Esophagus muscularis mucosa (tissue), 4 donors: Measurements from ENCODE around the gene THRB. TPM values are rescaled to one million over a fixed set of nuclear protein-coding genes. Genes with fewer than 3 reads are reported as not detected.
A peak's percentile ranks its signal among the peaks of the same experiment; 100 is the strongest.

Source experiments
- DNase-seq: peaks from one replicate; pipeline ENCODE4 v3.0.0-alpha.2; 2017; ENCODE audit errors: extremely low spot score
- H3K27ac ChIP-seq, 4 donors: fragments of 200-600 bp; sonication (generic); replicated peaks in 1 of 4; 1 replicate in 3 of 4; 2 replicates in 1 of 4; pipeline ENCODE4 v1.5.1; 2016 to 2019; ENCODE audit warnings: mild to moderate bottlenecking in 1 of 4
- H3K27me3 ChIP-seq, 4 donors: fragments of 200-600 bp; sonication (generic); one replicate each; pipeline versions ENCODE4 v1.5.1 to v1.6.0; 2016 to 2019
- H3K36me3 ChIP-seq, 4 donors: fragments of 200-600 bp; sonication (generic); one replicate each; pipeline ENCODE4 v1.5.1; 2016 to 2019
- H3K4me1 ChIP-seq, 4 donors: fragments of 200-600 bp; sonication (generic); one replicate each; pipeline ENCODE4 v1.5.1; 2016 to 2019
- H3K4me3 ChIP-seq, 4 donors: fragments of 200-600 bp; sonication (generic); 1 replicate in 2 of 4; 2 replicates in 2 of 4; pipeline ENCODE4 v1.5.1; 2016 to 2019; ENCODE audit warnings: mild to moderate bottlenecking in 4 of 4, moderate library complexity in 1 of 4
- H3K9me3 ChIP-seq, 4 donors: fragments of 200-600 bp; sonication (generic); 1 replicate in 3 of 4; 2 replicates in 1 of 4; pipeline ENCODE4 v1.5.1; 2016 to 2019
- EP300 ChIP-seq: sonication (generic); formaldehyde crosslinking; IDR thresholded peaks from one replicate; pipeline ENCODE4 v1.6.1; 2017; ENCODE audit warnings: antibody characterized with exemption
- POLR2A ChIP-seq: fragments of 450-650 bp; IDR thresholded peaks from one replicate; pipeline ENCODE4 v1.6.1; 2017; ENCODE audit warnings: antibody characterized with exemption, moderate library complexity, mild to moderate bottlenecking, low read depth
- POLR2AphosphoS5 ChIP-seq, 2 donors: sonication (generic); formaldehyde crosslinking; IDR thresholded peaks; one replicate each; pipeline ENCODE4 v1.6.1; 2017; ENCODE audit warnings: antibody characterized with exemption in 2 of 2
- WGBS: methylation state at CpG from one replicate; pipeline ENCODE4 v1.1.5; 2018; 5-methylcytosine and 5-hydroxymethylcytosine counted together
- intact Hi-C: fragments of 100-400 bp; cut with DNase I; formaldehyde crosslinking; loops from one replicate; pipeline ENCODE4 v1.15.1; 2023
- total RNA-seq, 4 donors: library from RNA; depleted of rRNA; stranded (reverse); fragments of >200 nt; gene quantifications; one replicate each; pipeline versions ENCODE4 v1.1.0 to v1.2.1, GENCODE V29; 2016
- TF ChIP-seq, protein P1 (sequence below), 3 experiments: fragments of 200-600 bp in 2 of 3; fragments of 450-650 bp in 1 of 3; sonication (generic) in 2 of 3; IDR thresholded peaks; one replicate each; pipeline ENCODE4 v1.5.1; 2017 to 2019; ENCODE audit warnings: antibody characterized with exemption in 3 of 3, mild to moderate bottlenecking in 2 of 3, moderate library complexity in 1 of 3

THRB gene
- total RNA-seq, 4 donors from 2014 or later, result 31.5 to 68.6 (median 39.3) TPM

DNA sequence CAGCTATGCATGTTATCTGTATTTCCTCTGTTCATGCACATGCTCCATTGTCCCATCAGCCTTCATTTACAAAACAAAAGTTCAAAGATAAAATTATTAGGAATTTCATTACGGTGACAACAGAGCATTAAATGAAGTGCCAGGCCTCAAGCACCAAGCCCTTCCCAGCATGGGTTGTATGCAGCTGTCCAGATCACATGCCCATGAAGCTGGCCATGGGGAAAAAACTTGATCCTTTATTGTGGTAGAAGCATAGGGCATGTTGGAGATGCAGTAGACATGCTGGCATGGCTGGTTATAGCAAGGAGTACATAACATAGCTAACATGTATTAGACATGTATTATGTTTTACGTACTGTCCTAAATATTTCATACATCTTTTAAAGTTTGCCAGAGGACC lies 4.1 kb upstream of the THRB start:
- peaks cover 8 to 19% (median 16%) of the 10 kb centered on the region in 4 donors for H3K4me1 ChIP-seq
- intact Hi-C loops, result loop anchor here (5.0 kb wide), 3 partner anchors 136 to 501 kb away; no protein-coding TSS in a partner anchor
- 95% methylated on average over 2 of the region's 2 CpGs for WGBS

DNA sequence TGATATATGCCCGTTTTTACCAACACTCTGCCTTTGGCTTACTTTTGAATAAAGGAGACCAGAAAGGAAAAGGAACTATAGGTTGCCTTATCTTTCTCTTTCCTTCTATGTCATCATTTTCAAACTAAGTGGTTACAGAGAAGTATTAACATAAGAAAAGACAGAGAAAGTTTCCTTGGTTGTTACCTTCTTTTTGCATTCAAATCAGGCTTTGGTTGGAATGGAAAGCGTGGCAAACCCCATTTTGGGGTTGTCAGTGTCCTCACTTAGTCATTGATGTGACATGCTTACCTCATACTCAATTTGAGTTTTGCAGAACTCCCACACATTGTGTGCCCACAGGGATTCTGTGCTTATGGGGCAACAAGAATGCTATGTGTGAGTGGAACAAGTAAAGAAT lies 3.7 kb upstream of the THRB start:
- intact Hi-C loops, result loop anchor here (5.0 kb wide), 3 partner anchors 136 to 501 kb away; no protein-coding TSS in a partner anchor
- DNase-seq, result no peak
- H3K27ac ChIP-seq, result no peak overlapping the region
- H3K4me1 ChIP-seq, result peaks cover 8 to 21% (median 17%) of the 10 kb centered on the region in 4 donors
- WGBS, result 85% methylated on average over 2 of the region's 2 CpGs
- no peaks in the 10 kb centered on the region for H3K36me3 ChIP-seq
- no peak overlapping the region for H3K4me3 ChIP-seq
- TF ChIP-seq POLR2AphosphoS5 (IDR thresholded peaks at IDR 0.05) (no peak), POLR2A (no peak), EP300 (no peak)
- TF ChIP-seq, protein P1, sequence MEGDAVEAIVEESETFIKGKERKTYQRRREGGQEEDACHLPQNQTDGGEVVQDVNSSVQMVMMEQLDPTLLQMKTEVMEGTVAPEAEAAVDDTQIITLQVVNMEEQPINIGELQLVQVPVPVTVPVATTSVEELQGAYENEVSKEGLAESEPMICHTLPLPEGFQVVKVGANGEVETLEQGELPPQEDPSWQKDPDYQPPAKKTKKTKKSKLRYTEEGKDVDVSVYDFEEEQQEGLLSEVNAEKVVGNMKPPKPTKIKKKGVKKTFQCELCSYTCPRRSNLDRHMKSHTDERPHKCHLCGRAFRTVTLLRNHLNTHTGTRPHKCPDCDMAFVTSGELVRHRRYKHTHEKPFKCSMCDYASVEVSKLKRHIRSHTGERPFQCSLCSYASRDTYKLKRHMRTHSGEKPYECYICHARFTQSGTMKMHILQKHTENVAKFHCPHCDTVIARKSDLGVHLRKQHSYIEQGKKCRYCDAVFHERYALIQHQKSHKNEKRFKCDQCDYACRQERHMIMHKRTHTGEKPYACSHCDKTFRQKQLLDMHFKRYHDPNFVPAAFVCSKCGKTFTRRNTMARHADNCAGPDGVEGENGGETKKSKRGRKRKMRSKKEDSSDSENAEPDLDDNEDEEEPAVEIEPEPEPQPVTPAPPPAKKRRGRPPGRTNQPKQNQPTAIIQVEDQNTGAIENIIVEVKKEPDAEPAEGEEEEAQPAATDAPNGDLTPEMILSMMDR (IDR thresholded peaks at IDR 0.05), result no peak
- H3K27me3 ChIP-seq, result no peaks in the 10 kb centered on the region
- H3K9me3 ChIP-seq, result no peaks in the 10 kb centered on the region

More for the DNA sequence above, 4.1 kb upstream of the THRB start:
- TF ChIP-seq, protein P1 (IDR thresholded peaks at IDR 0.05), result no peak
- no peak for TF ChIP-seq POLR2AphosphoS5 (IDR thresholded peaks at IDR 0.05)
- TF ChIP-seq POLR2A, result no peak
- TF ChIP-seq EP300, result no peak
- no peak for DNase-seq
- Histone ChIP-seq H3K4me3 (no peak overlapping the region), H3K36me3 (no peaks in the 10 kb centered on the region), H3K9me3 (no peaks in the 10 kb centered on the region), H3K27me3 (no peaks in the 10 kb centered on the region), H3K27ac (no peak overlapping the region)

DNA sequence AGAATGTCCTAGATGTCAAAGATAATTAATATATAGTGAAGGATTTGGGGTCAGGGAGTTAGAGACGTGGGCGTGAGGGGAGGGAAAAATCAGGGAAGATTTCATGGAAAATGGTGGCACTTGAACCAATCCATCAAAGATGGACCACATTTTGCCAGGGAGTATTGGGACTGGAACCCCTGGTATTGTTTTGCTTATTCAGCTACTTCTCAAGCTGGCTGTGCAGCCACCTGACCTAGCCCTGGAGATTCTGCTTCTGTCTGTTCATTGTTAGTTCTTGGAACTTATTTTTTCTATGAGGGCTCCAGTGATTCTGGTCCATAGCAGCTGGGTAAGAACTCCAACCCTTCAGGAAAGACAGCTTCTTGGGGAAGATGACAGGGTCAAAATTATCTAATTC lies 3.3 kb upstream of the THRB start:
- TF ChIP-seq EP300, result no peak
- TF ChIP-seq, protein P1 (IDR thresholded peaks at IDR 0.05), result no peak
- TF ChIP-seq POLR2A, result no peak
- TF ChIP-seq POLR2AphosphoS5 (IDR thresholded peaks at IDR 0.05), result no peak
- H3K27ac ChIP-seq, result no peak overlapping the region
- intact Hi-C loops, result loop anchor here (5.0 kb wide), 3 partner anchors 136 to 501 kb away; no protein-coding TSS in a partner anchor
- no peak overlapping the region for H3K4me3 ChIP-seq
- H3K36me3 ChIP-seq, result no peaks in the 10 kb centered on the region
- H3K4me1 ChIP-seq, result peaks cover 8 to 26% (median 22%) of the 10 kb centered on the region in 4 donors
- H3K9me3 ChIP-seq, result no peaks in the 10 kb centered on the region
- DNase-seq, result no peak
- WGBS, result 93% methylated on average over 2 of the region's 2 CpGs
- no peaks in the 10 kb centered on the region for H3K27me3 ChIP-seq

DNA sequence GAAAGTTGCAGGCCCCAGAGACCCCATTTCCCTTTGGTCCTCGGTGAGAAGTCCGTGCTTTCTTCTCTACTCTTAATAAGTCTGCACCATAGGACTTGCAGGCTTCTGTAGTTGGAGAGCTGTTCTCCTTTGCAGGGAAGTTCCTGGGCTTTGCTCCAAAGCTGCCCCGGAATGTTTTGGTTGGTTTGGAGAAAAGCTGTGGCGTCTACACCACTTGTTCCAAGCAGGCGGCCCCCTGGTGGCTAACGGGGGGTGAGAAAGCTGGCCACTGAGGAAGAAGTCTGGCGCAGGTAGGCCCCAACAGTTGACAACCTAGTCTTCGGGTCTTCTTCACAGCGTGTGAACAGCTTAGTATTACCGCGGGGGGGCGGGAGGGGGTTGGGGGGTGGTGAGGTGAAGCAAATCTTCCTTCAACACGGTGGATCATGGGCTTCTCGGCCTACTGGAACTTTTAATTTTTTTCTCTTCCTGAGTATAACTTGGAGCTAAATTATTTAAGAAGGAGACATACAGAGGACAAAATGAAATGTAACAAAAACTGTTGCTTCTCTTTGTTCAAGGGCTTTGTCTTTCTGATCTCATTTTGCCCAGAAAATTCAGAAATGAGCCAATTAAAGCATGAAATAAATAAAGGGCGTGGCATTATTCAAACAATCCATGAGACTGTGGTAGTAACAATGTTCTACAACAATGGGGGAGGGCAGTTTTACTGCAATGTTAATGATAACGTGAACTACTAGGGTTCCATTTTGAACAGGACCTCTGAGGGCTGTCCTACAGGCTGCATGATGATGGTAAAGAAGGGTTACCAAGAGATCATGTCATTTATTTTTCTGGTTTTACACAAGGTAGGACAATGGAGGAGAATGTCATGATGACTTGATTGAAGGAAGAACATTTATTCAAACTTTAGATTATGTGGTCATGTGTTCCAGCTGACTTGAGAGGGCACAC lies 2.2 kb upstream of the THRB start:
- peak; percentile 24 to 61 for TF ChIP-seq POLR2AphosphoS5 (IDR thresholded peaks at IDR 0.05)
- TF ChIP-seq POLR2A, result no peak
- TF ChIP-seq, protein P1 (IDR thresholded peaks at IDR 0.05), result peak; percentile 50 to 64 (median 54)
- no peak for TF ChIP-seq EP300
- Histone ChIP-seq H3K36me3 (no peaks in the 10 kb centered on the region), H3K4me3 (no peak overlapping the region), H3K4me1 (peaks cover 14 to 37% (median 33%) of the 10 kb centered on the region in 4 donors), H3K27ac (peak overlapping the region in 3 of 4 donors; percentile 92 to 96 (median 95)), H3K27me3 (no peaks in the 10 kb centered on the region), H3K9me3 (no peaks in the 10 kb centered on the region)
- DNase-seq, result no peak
- 41% methylated on average over 16 of the region's 16 CpGs for WGBS
- intact Hi-C loops, result loop anchor here (5.0 kb wide), 3 partner anchors 135 to 500 kb away; no protein-coding TSS in a partner anchor
